Cardiac muscle cell (in vitro differentiated cells and primary cell): ENCODE data around the gene C1orf21. TPM values are rescaled to one million over a fixed set of nuclear protein-coding genes. Genes with fewer than 3 reads are reported as not detected.

Experiments
- DNase-seq, 2 donors: peaks; one replicate each; pipeline versions ENCODE4 v3.0.0 to v3.0.0-alpha.2; 2010 to 2017; ENCODE audit warnings: low read depth in 1 of 2, low spot score in 1 of 2
- H3K27ac ChIP-seq: fragments of 200-600 bp; sonication (generic); 2 replicates; pipeline ENCODE4 v1.5.1; 2016
- H3K27me3 ChIP-seq: fragments of 200-600 bp; sonication (generic); 2 replicates; pipeline ENCODE4 v1.6.0; 2016; ENCODE audit warnings: control low read depth
- H3K36me3 ChIP-seq: fragments of 200-600 bp; sonication (generic); 2 replicates; pipeline ENCODE4 v1.5.1; 2016; ENCODE audit warnings: control low read depth
- H3K4me1 ChIP-seq: fragments of 200-600 bp; sonication (generic); 2 replicates; pipeline ENCODE4 v1.8.1; 2017; ENCODE audit warnings: low read depth, mild to moderate bottlenecking, mixed run types
- H3K4me3 ChIP-seq: fragments of 200-600 bp; sonication (generic); 2 replicates; pipeline ENCODE4 v1.5.1; 2016; ENCODE audit warnings: mild to moderate bottlenecking
- H3K9me3 ChIP-seq: fragments of 200-600 bp; sonication (generic); 2 replicates; pipeline ENCODE4 v1.5.1; 2017; ENCODE audit warnings: low read depth, mild to moderate bottlenecking, control low read depth
- CTCF ChIP-seq: IDR thresholded peaks from 2 replicates; pipeline ENCODE4 v1.5.1; 2012; ENCODE audit warnings: low read depth, mild to moderate bottlenecking, low read length
- polyA plus RNA-seq: library from polyadenylated mRNA; unstranded; fragments of >200 nt; fragmentation: Nextera tagmentation; extraction: Ambion mirVana; gene quantifications from 2 replicates; pipeline ENCODE4 v1.2.1, GENCODE V29; 2016
- total RNA-seq: library from RNA; depleted of rRNA; stranded (reverse); fragments of >200 nt; gene quantifications from 2 replicates; pipeline ENCODE4 v1.2.3, GENCODE V29; 2016

Gene C1orf21
- total and polyA plus RNA-seq, 2 experiments from 2014 or later = 10.9 to 26.8 TPM

DNA sequence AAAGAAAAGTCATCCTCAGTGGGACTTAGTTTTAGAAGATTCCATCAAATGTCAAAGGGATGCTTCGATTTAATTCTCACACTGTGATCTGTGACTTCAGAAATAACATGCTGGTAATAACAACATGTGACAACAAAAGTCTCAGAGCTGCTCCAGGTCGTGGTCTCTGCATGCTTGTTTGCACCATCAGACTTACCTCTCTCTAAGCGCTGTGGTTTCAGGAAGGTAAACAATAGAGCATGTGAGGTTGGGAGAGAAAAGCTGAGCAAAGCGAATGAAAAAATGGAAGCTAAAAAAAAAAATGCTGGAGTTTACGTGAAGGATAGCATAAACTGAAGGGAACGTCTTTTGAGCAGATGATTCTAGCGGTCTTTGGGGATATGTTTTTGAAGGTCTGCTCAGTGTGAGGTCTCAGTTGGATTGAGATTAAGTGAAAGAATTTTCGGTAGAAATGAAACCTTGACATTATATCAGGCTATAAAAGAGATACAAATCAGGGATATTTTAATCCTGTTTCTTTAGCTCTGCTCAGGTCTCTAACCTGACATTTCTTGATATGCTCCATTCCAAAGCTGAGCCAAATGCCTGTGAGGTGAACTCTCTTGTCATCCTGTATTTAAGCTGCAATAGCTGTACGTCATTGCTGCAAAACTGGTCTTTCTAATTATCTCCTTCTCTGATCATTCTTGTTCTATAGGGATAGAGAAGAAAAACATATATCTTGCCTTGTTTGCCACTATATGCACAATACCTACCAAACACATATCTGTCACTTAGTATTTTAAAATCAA is 86.5 kb downstream of the C1orf21 start:
- Histone ChIP-seq H3K27ac (no peak overlapping the region), H3K4me1 (peaks cover 4% of the 10 kb centered on the region), H3K36me3 (no peaks in the 10 kb centered on the region), H3K4me3 (no peak overlapping the region), H3K27me3 (no peaks in the 10 kb centered on the region), H3K9me3 (no peaks in the 10 kb centered on the region)
- TF ChIP-seq CTCF = no peak
- DNase-seq = no peak

GRCh38 chr1:184476187-184476586 is 89.4 kb downstream of the C1orf21 start:
- Histone ChIP-seq H3K9me3 (no peaks in the 10 kb centered on the region), H3K4me3 (no peak overlapping the region), H3K4me1 (peaks cover 14% of the 10 kb centered on the region), H3K36me3 (no peaks in the 10 kb centered on the region), H3K27ac (no peak overlapping the region), H3K27me3 (no peaks in the 10 kb centered on the region)
- no peak for DNase-seq
- no peak for TF ChIP-seq CTCF

- no peak for TF ChIP-seq CTCF
- Histone ChIP-seq H3K27ac (no peak overlapping the region), H3K9me3 (no peaks in the 10 kb centered on the region), H3K36me3 (no peaks in the 10 kb centered on the region), H3K4me1 (peaks cover 18% of the 10 kb centered on the region), H3K4me3 (no peak overlapping the region), H3K27me3 (no peaks in the 10 kb centered on the region)
- no peak for DNase-seq
Observed at GRCh38 chr1:184479435-184480167, 92.8 kb downstream of the C1orf21 start.

GRCh38 chr1:184480736-184481135 is 93.9 kb downstream of the C1orf21 start:
- Histone ChIP-seq H3K27ac (no peak overlapping the region), H3K9me3 (no peaks in the 10 kb centered on the region), H3K4me3 (no peak overlapping the region), H3K36me3 (no peaks in the 10 kb centered on the region), H3K27me3 (no peaks in the 10 kb centered on the region), H3K4me1 (peaks cover 18% of the 10 kb centered on the region)
- TF ChIP-seq CTCF = no peak
- DNase-seq = no peak

- no peak for TF ChIP-seq CTCF
- Histone ChIP-seq H3K36me3 (no peaks in the 10 kb centered on the region), H3K4me3 (no peak overlapping the region), H3K9me3 (no peaks in the 10 kb centered on the region), H3K4me1 (peaks cover 18% of the 10 kb centered on the region), H3K27ac (no peak overlapping the region), H3K27me3 (no peaks in the 10 kb centered on the region)
- DNase-seq = peak in 1 of 2 donors; percentile 15
Observed at GRCh38 chr1:184482136-184482535, 95.3 kb downstream of the C1orf21 start.
